Ishikawa (cell line): ENCODE data around the gene NXT1.
A peak's percentile ranks its signal among the peaks of the same experiment; 100 is the strongest.

ENCODE experiments used
- CEBPB ChIP-seq: IDR thresholded peaks from 2 replicates; pipeline ENCODE4 v1.6.1; 2012
- CREB1 ChIP-seq: IDR thresholded peaks from 2 replicates; pipeline ENCODE4 v1.6.1; 2012; ENCODE audit warnings: low read depth
- EGR1 ChIP-seq: IDR thresholded peaks from 2 replicates; pipeline ENCODE4 v1.6.1; 2012
- EP300 ChIP-seq: IDR thresholded peaks from 2 replicates; pipeline ENCODE4 v1.6.1; 2012; ENCODE audit warnings: borderline replicate concordance
- FOXM1 ChIP-seq: IDR thresholded peaks from 2 replicates; pipeline ENCODE4 v1.6.1; 2012; ENCODE audit warnings: low read depth, borderline replicate concordance
- MAX ChIP-seq: IDR thresholded peaks from 2 replicates; pipeline ENCODE4 v1.6.1; 2012
- NFIC ChIP-seq: IDR thresholded peaks from 2 replicates; pipeline ENCODE4 v1.6.1; 2012
- RAD21 ChIP-seq: IDR thresholded peaks from 2 replicates; pipeline ENCODE4 v1.6.1; 2012; ENCODE audit warnings: low read depth
- REST ChIP-seq: IDR thresholded peaks from 2 replicates; pipeline ENCODE4 v1.6.1; 2012; ENCODE audit warnings: low read depth, mild to moderate bottlenecking
- TAF1 ChIP-seq: IDR thresholded peaks from 2 replicates; pipeline ENCODE4 v1.6.1; 2012; ENCODE audit warnings: low read depth, mild to moderate bottlenecking
- TCF12 ChIP-seq: IDR thresholded peaks from 2 replicates; pipeline ENCODE4 v1.6.1; 2012; ENCODE audit warnings: low read depth
- TEAD4 ChIP-seq: IDR thresholded peaks from 2 replicates; pipeline ENCODE4 v1.6.1; 2012
- USF1 ChIP-seq: IDR thresholded peaks from 2 replicates; pipeline ENCODE4 v1.6.1; 2012
- YY1 ChIP-seq: IDR thresholded peaks from 2 replicates; pipeline ENCODE4 v1.6.1; 2012; ENCODE audit warnings: low read depth
- ZBTB7A ChIP-seq: IDR thresholded peaks from 2 replicates; pipeline ENCODE4 v1.6.1; 2012; ENCODE audit warnings: low read depth

The NXT1 gene

GRCh38 chr20:23335521-23335920 is 15.1 kb upstream of the NXT1 start:
- TF ChIP-seq USF1 (no peak), YY1 (no peak), TEAD4 (no peak)

GRCh38 chr20:23336476-23336875 is 14.1 kb upstream of the NXT1 start:
- TF ChIP-seq CEBPB (no peak), USF1 (no peak), FOXM1 (no peak), REST (no peak), EP300 (no peak), TEAD4 (no peak), RAD21 (no peak), ZBTB7A (no peak), YY1 (no peak), TCF12 (no peak), NFIC (no peak)

GRCh38 chr20:23337312-23337711 is 13.3 kb upstream of the NXT1 start:
- TF ChIP-seq TCF12 = no peak
- TF ChIP-seq MAX = no peak
- TF ChIP-seq YY1 = no peak
- TF ChIP-seq TAF1 = no peak
- no peak for TF ChIP-seq FOXM1
- TF ChIP-seq ZBTB7A = no peak

- TF ChIP-seq NFIC = no peak
- no peak for TF ChIP-seq EP300
- no peak for TF ChIP-seq TCF12
- TF ChIP-seq CEBPB = no peak
- no peak for TF ChIP-seq TAF1
- no peak for TF ChIP-seq FOXM1
- TF ChIP-seq RAD21 = no peak
- TF ChIP-seq TEAD4 = no peak
- no peak for TF ChIP-seq ZBTB7A
- TF ChIP-seq MAX = no peak
- TF ChIP-seq REST = no peak
- no peak for TF ChIP-seq USF1
- TF ChIP-seq YY1 = no peak
- TF ChIP-seq EGR1 = no peak
- TF ChIP-seq CREB1 = no peak
Measured at GRCh38 chr20:23339986-23340385, 10.6 kb upstream of the NXT1 start.

- TF ChIP-seq RAD21 (peak; percentile 59), EP300 (no peak)
Measured at GRCh38 chr20:23340524-23340923, 10.1 kb upstream of the NXT1 start.

GRCh38 chr20:23341073-23341472 is 9.5 kb upstream of the NXT1 start:
- TF ChIP-seq USF1 = no peak
- TF ChIP-seq RAD21 = no peak
- TF ChIP-seq MAX = no peak
- no peak for TF ChIP-seq CEBPB

GRCh38 chr20:23343590-23343989 is 7.0 kb upstream of the NXT1 start:
- TF ChIP-seq USF1 (no peak), EGR1 (no peak), CEBPB (no peak), RAD21 (no peak), ZBTB7A (no peak), YY1 (no peak), NFIC (no peak), TCF12 (no peak), REST (no peak), CREB1 (no peak), MAX (no peak), TAF1 (no peak), EP300 (no peak), TEAD4 (no peak), FOXM1 (no peak)
